Heart left ventricle (tissue), 16 donors: ENCODE measurements around the gene ADAM21. TPM values are rescaled to one million over a fixed set of nuclear protein-coding genes. Genes with fewer than 3 reads are reported as not detected.
"Not testable (repeated sequence)": the region's sequence is repeated elsewhere in the genome, so short reads cannot be mapped to it uniquely, and the experiment has no call there.

ENCODE experiments used
- ATAC-seq, 4 donors: fragments of 200-7000 bp; cut with Tn5 transposase; one replicate each; pipeline ENCODE4 v1.9.1; 2020 to 2022; ENCODE audit warnings: moderate library complexity in 4 of 4, mild to moderate bottlenecking in 3 of 4, moderate number of reproducible peaks in 1 of 4
- DNase-seq, 5 donors: peaks; one replicate each; pipeline ENCODE4 v3.0.0-alpha.2; 2020
- H3K27ac ChIP-seq, 12 donors: fragments of 200-600 bp; sonication (generic) in 4 of 12; one replicate each; pipeline versions ENCODE4 v1.5.0 to v1.8.0; 2016 to 2022; ENCODE audit warnings: mild to moderate bottlenecking in 2 of 12
- H3K27me3 ChIP-seq, 9 donors: fragments of 200-600 bp; sonication (generic) in 2 of 9; one replicate each; pipeline versions ENCODE4 v1.5.1 to v1.8.0; 2016 to 2022; ENCODE audit warnings: mild to moderate bottlenecking in 3 of 9
- H3K36me3 ChIP-seq, 9 donors: fragments of 200-600 bp; sonication (generic) in 2 of 9; one replicate each; pipeline versions ENCODE4 v1.5.0 to v1.8.0; 2018 to 2022; ENCODE audit warnings: mild to moderate bottlenecking in 2 of 9
- H3K4me1 ChIP-seq, 12 donors: fragments of 200-600 bp; sonication (generic) in 4 of 12; one replicate each; pipeline versions ENCODE4 v1.5.0 to v1.8.0; 2016 to 2022; ENCODE audit warnings: mild to moderate bottlenecking in 3 of 12
- H3K4me3 ChIP-seq, 12 donors: fragments of 200-600 bp; sonication (generic) in 4 of 12; one replicate each; pipeline versions ENCODE4 v1.5.0 to v1.8.0; 2017 to 2022; ENCODE audit warnings: mild to moderate bottlenecking in 9 of 12, moderate library complexity in 4 of 12
- H3K9me3 ChIP-seq, 12 donors: fragments of 200-600 bp; sonication (generic) in 4 of 12; one replicate each; pipeline versions ENCODE4 v1.5.0 to v1.8.0; 2016 to 2022; ENCODE audit warnings: mild to moderate bottlenecking in 1 of 12
- POLR2A ChIP-seq, 2 donors: fragments of 450-650 bp; IDR thresholded peaks; one replicate each; pipeline ENCODE4 v1.6.1; 2017; ENCODE audit warnings: antibody characterized with exemption in 2 of 2, mild to moderate bottlenecking in 2 of 2, moderate library complexity in 2 of 2
- WGBS, 4 donors: extraction: QIAGEN DNeasy Blood & Tissue Kit in 2 of 4; methylation state at CpG; one replicate each; pipeline versions ENCODE4 v1.1.5 to v1.1.7; 2013 to 2018; 5-methylcytosine and 5-hydroxymethylcytosine counted together
- intact Hi-C, 10 donors: fragments of 100-400 bp; cut with DNase I; formaldehyde crosslinking; loops; one replicate each; pipeline versions ENCODE4 v1.11.1 to v1.14.2; 2022
- polyA plus RNA-seq, 2 donors: library from polyadenylated mRNA; stranded (reverse); fragments of 200-250 nt; gene quantifications; one replicate each; pipeline ENCODE4 v1.2.3, GENCODE V29; 2013
- total RNA-seq, 9 donors: library from RNA; depleted of rRNA in 2 of 9; stranded (reverse); fragments of >200 nt in 2 of 9; fragmentation: NEBNext Ultra II Directional in 3 of 9; extraction: Animal tissue kit (Norgen Biotek cat#: 25700) in 3 of 9; gene quantifications; one replicate each; pipeline versions ENCODE4 v1.1.0 to v1.2.4, GENCODE V29; 2016 to 2023
- TF ChIP-seq, protein P1 (sequence below), 12 donors: fragments of 200-600 bp; sonication (generic) in 4 of 12; IDR thresholded peaks; one replicate each; pipeline versions ENCODE4 v1.5.0 to v1.8.0; 2018 to 2022; ENCODE audit warnings: antibody characterized with exemption in 12 of 12, mild to moderate bottlenecking in 5 of 12
- donor health status: ischemic (EF 13 %, LVEDD 7.1; RV severe dilation, severe dysfunction).
- donor health status: healthy with polysubstance abuse.
- donor health status: DM: no; HTN: yes; CAD: no.
- donor health status: DM: no; HTN: no; CAD: no.
- donor health status: ischemic (EF 25% LVEDD 6.9; RV normal size, moderate dysfunction).
- donor health status: ischemic (EF 25% LVEDD 5.7; RV mildly dilated, moderate dysfunction).
- donor health status: healthy.
- donor health status: DM: yes; HTN: yes; CAD: no.
- donor health status: ischemic (EF 35%, LVEDD 5.7; RV mildly dilated, moderate dysfunction).
- donor health status: nonischemic (EF 11% LVEDD 7.7; RV severe dilation, severe dysfunction).
- donor health status: DM: yes; HTN: yes; CAD: no.
- donor health status: PGD.
- donor health status: ischemic (EF 29% LVEDD 5.4; RV normal size, mild dysfunction).
- donor health status: nonischemic (EF 23%, LVEDD 6.1; RV moderate dilation, normal function).

Gene ADAM21
- total and polyA plus RNA-seq, 11 donors, result 0.11 to 0.62 (median 0.29) TPM; not detected in 3

DNA sequence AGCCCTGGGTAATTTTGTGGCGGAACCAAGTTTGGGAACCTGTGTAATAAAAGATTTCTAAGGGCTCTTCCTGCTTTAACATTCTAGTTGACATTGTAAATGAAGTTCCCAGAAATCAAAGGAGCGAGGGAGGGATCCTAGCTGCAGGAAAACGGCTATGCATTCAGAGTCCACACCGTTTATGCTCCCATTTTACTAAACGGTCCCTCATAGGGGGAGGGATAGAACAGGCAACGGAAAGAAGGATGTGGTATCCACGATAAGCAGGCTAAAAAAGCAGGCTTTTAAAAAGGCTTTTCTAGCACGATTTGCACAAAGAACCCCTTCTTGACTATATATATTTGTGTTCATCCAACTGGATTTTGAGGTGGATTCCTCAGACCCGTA is 35.6 kb upstream of the ADAM21 start:
- Histone ChIP-seq H3K4me1 (peaks cover 0 to 28% (median 14%) of the 10 kb centered on the region in 12 donors), H3K4me3 (peak overlapping the region; percentile 43 to 99 (median 75)), H3K36me3 (peaks cover 0 to 19% (median 0%) of the 10 kb centered on the region in 9 donors), H3K9me3 (no peaks in the 10 kb centered on the region), H3K27ac (peak overlapping the region in 11 of 12 donors; percentile 36 to 79 (median 71)), H3K27me3 (no peaks in the 10 kb centered on the region)
- ATAC-seq (peak in 2 of 4 donors; percentile 50 to 60), DNase-seq (no peak)
- intact Hi-C loops, result no loop called here
- 4 to 6% (median 5%) methylated on average over 9 of the region's 9 CpGs for WGBS, 4 donors
- TF ChIP-seq, protein P1, sequence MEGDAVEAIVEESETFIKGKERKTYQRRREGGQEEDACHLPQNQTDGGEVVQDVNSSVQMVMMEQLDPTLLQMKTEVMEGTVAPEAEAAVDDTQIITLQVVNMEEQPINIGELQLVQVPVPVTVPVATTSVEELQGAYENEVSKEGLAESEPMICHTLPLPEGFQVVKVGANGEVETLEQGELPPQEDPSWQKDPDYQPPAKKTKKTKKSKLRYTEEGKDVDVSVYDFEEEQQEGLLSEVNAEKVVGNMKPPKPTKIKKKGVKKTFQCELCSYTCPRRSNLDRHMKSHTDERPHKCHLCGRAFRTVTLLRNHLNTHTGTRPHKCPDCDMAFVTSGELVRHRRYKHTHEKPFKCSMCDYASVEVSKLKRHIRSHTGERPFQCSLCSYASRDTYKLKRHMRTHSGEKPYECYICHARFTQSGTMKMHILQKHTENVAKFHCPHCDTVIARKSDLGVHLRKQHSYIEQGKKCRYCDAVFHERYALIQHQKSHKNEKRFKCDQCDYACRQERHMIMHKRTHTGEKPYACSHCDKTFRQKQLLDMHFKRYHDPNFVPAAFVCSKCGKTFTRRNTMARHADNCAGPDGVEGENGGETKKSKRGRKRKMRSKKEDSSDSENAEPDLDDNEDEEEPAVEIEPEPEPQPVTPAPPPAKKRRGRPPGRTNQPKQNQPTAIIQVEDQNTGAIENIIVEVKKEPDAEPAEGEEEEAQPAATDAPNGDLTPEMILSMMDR (IDR thresholded peaks at IDR 0.05), result no peak
- TF ChIP-seq POLR2A (IDR thresholded peaks at IDR 0.05), result no peak

DNA sequence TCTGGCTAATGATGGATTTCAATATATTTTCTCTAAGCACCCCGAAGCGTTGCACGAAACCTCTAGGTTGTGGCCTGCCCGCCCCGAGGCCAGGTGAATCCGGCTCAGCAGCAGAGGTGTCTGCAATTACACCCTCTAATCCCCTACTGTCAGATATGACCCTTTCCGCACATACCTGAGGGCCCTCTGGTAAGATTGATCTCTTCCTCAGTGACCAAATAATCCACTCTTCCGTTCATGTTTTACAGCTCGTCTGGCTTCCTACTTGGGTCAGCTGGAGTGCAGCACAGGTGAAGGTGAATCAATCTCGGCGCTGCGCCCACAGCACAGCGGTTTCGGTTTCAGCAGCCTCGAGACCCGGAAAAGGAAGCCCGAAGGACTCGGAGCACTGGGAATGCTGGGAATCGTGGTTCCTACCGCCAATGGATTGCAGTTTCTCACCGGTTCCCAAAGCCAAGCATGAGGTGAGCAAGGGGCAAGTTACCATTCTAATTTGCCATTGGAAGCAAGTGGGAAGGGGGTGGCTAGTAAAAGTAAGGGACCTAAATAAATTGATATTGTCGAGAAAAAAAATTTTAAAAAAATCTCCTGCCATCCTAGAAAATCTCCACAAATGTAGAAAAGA is 35.1 kb upstream of the ADAM21 start, which contains the start of gene SYNJ2BP:
TSS of gene SYNJ2BP (minus strand) at position 366 of the 625 bp plus-strand sequence. CDS start at position 239, 127 bp downstream.
- Histone ChIP-seq H3K27me3 (no peaks in the 10 kb centered on the region), H3K36me3 (peaks cover 0 to 19% (median 0%) of the 10 kb centered on the region in 9 donors), H3K27ac (peak within 1 kb of the TSS in 11 of 12 donors; percentile 36 to 79 (median 71)), H3K4me1 (peaks cover 0 to 28% (median 14%) of the 10 kb centered on the region in 12 donors), H3K4me3 (peak within 1 kb of the TSS; percentile 43 to 99 (median 75)), H3K9me3 (no peaks in the 10 kb centered on the region)
- intact Hi-C loops, result no loop called here
- ATAC-seq (peak; percentile 82 to 98 (median 97)), DNase-seq (peak; percentile 75 to 80 (median 77))
- TF ChIP-seq, protein P1 (IDR thresholded peaks at IDR 0.05), result no peak
- TF ChIP-seq POLR2A (IDR thresholded peaks at IDR 0.05), result peak in 1 of 2 donors; percentile 41
- 1% methylated on average over 22 of the region's 22 CpGs for WGBS, 4 donors

DNA sequence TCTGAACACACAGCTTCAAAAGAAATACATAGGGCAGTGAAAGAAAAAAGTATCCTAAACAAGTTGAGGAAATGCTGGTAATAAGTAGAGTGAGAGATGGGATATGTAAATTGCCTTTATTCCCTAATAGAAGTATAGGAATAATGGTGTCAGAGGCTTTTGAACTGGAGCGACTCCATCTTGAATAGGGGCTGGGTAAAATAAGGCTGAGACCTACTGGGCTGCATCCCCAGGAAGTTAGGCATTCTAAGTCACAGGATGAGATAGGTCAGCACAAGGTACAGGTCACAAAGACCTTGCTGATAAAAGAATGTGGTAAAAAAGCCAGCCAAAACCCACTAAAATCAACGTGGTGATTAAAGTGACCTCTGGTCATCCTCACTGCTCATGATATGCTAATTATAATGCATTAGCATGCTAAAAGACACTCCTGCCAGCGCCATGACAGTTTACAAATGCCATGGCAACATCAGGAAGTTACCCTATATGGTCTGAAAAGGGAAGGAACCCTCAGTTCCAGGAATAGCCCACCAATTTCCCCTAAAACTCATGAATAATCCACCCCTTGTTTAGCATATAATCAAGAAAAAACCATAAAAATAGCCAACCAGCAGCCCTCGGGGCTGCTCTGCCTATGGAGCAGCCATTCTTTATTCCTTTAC is 32.6 kb upstream of the ADAM21 start:
- WGBS, 4 donors, result 56 to 59% (median 57%) methylated on average over 4 of the region's 4 CpGs
- peaks cover 0 to 19% (median 12%) of the 10 kb centered on the region in 12 donors for H3K4me1 ChIP-seq
- H3K4me3 ChIP-seq, H3K36me3 ChIP-seq, H3K27ac ChIP-seq, ATAC-seq, H3K27me3 ChIP-seq, intact Hi-C loops, DNase-seq, H3K9me3 ChIP-seq: not testable (repeated sequence)

DNA sequence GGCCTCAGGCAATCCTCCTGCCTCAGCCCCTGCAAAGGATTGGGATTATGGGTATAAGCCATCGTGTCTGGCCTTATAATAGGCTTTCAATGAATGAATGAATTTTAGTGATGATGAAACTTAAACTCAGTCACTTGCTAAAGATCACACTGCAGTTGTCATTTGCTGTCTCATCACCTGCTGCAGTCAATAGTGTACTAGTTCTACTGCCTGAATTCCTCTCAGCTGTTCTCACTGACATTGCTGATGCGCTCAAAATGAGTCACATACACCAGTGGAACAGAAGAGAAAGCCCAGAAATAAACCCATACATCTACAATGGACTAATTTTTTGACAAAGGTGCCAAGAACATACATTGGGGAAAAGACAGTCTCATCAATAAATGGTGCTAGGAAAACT is 29.4 kb upstream of the ADAM21 start:
- Histone ChIP-seq H3K27ac (no peak overlapping the region), H3K4me3 (no peak overlapping the region), H3K27me3 (no peaks in the 10 kb centered on the region), H3K9me3 (no peaks in the 10 kb centered on the region), H3K36me3 (no peaks in the 10 kb centered on the region), H3K4me1 (peaks cover 0 to under 1% (median 0%) of the 10 kb centered on the region in 12 donors)
- TF ChIP-seq, protein P1 (IDR thresholded peaks at IDR 0.05), result no peak
- TF ChIP-seq POLR2A (IDR thresholded peaks at IDR 0.05), result no peak
- 83 to 95% (median 92%) methylated on average over 2 of the region's 2 CpGs for WGBS, 4 donors
- ATAC-seq (no peak), DNase-seq (no peak)
- intact Hi-C loops, result no loop called here
